Astrocyte (in vitro differentiated cells and primary cell): ENCODE measurements around the gene MCMBP.

ENCODE experiments used
- EZH2 ChIP-seq: IDR thresholded peaks from 2 replicates; pipeline ENCODE4 v1.6.1; 2012; ENCODE audit warnings: mild to moderate bottlenecking, low read length, inconsistent platforms; ENCODE audit not compliant: insufficient read depth
- TF ChIP-seq, protein P1 (sequence below): IDR thresholded peaks from 2 replicates; pipeline ENCODE4 v1.5.1; 2011; ENCODE audit warnings: low read depth, mild to moderate bottlenecking, inconsistent platforms, low read length, moderate library complexity; ENCODE audit not compliant: insufficient read depth

- no peak for TF ChIP-seq EZH2
- TF ChIP-seq, protein P1, sequence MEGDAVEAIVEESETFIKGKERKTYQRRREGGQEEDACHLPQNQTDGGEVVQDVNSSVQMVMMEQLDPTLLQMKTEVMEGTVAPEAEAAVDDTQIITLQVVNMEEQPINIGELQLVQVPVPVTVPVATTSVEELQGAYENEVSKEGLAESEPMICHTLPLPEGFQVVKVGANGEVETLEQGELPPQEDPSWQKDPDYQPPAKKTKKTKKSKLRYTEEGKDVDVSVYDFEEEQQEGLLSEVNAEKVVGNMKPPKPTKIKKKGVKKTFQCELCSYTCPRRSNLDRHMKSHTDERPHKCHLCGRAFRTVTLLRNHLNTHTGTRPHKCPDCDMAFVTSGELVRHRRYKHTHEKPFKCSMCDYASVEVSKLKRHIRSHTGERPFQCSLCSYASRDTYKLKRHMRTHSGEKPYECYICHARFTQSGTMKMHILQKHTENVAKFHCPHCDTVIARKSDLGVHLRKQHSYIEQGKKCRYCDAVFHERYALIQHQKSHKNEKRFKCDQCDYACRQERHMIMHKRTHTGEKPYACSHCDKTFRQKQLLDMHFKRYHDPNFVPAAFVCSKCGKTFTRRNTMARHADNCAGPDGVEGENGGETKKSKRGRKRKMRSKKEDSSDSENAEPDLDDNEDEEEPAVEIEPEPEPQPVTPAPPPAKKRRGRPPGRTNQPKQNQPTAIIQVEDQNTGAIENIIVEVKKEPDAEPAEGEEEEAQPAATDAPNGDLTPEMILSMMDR, result no peak
These were observed 14.6 kb downstream of the MCMBP start for GRCh38 chr10:119858063-119858462.
